Testis (tissue), 3 donors: ENCODE results near the gene TPRG1. TPM values are rescaled to one million over a fixed set of nuclear protein-coding genes. Genes with fewer than 3 reads are reported as not detected.

Source experiments
- DNase-seq: peaks from one replicate; pipeline ENCODE4 v3.0.0-alpha.2; 2019
- H3K27ac ChIP-seq, 2 donors: fragments of 200-600 bp; sonication (generic); one replicate each; pipeline ENCODE4 v1.5.1; 2019
- H3K27me3 ChIP-seq: fragments of 200-600 bp; sonication (generic); one replicate; pipeline ENCODE4 v1.5.1; 2019
- H3K36me3 ChIP-seq: fragments of 200-600 bp; sonication (generic); one replicate; pipeline ENCODE4 v1.5.1; 2017; ENCODE audit warnings: low read depth; ENCODE audit errors: missing control alignments
- H3K4me1 ChIP-seq: fragments of 200-600 bp; sonication (generic); one replicate; pipeline ENCODE4 v1.5.1; 2019
- H3K4me3 ChIP-seq, 2 donors: fragments of 200-600 bp; sonication (generic); one replicate each; pipeline ENCODE4 v1.5.1; 2017 to 2019
- H3K9me3 ChIP-seq: fragments of 200-600 bp; sonication (generic); one replicate; pipeline ENCODE4 v1.5.1; 2017
- CTCF ChIP-seq, 3 experiments: fragments of 450-650 bp in 2 of 3; fragments of 200-600 bp in 1 of 3; sonication (generic) in 1 of 3; IDR thresholded peaks; one replicate each; pipeline ENCODE4 v1.5.1; 2016 to 2019; ENCODE audit warnings: antibody characterized with exemption in 3 of 3, mild to moderate bottlenecking in 2 of 3, moderate library complexity in 1 of 3
- POLR2A ChIP-seq: fragments of 450-650 bp; IDR thresholded peaks from one replicate; pipeline ENCODE4 v1.6.1; 2017; ENCODE audit warnings: antibody characterized with exemption, mild to moderate bottlenecking, moderate library complexity
- WGBS, 2 donors: methylation state at CpG; one replicate each; pipeline ENCODE4 v1.1.5; 2018; 5-methylcytosine and 5-hydroxymethylcytosine counted together
- intact Hi-C: fragments of 100-400 bp; cut with DNase I; formaldehyde crosslinking; loops from one replicate; pipeline ENCODE4 v1.15.1; 2023; ENCODE audit warnings: low total_unique reads
- polyA plus RNA-seq: library from polyadenylated mRNA; stranded (reverse); fragments of 350-450 nt; fragmentation: Illumina TruSeq; extraction: RNeasy Lipid Tissue Mini Kit (QIAGEN cat#74804); gene quantifications from one replicate; pipeline ENCODE4 v1.2.3, GENCODE V29; 2014; ENCODE audit warnings: low read depth, low replicate concordance; ENCODE audit not compliant: insufficient read depth
- total RNA-seq, 2 donors: library from RNA; depleted of rRNA; stranded (reverse); fragments of >200 nt; gene quantifications; one replicate each; pipeline ENCODE4 v1.2.3, GENCODE V29; 2016

The TPRG1 gene
- total and polyA plus RNA-seq, 3 donors from 2014 or later: 15.5 to 25.2 (median 15.9) TPM

GRCh38 chr3:189316296-189317019 lies 144.7 kb downstream of the TPRG1 start:
- Histone ChIP-seq H3K4me3 (no peak overlapping the region), H3K36me3 (no peaks in the 10 kb centered on the region), H3K9me3 (no peaks in the 10 kb centered on the region), H3K27ac (no peak overlapping the region), H3K4me1 (no peaks in the 10 kb centered on the region), H3K27me3 (no peaks in the 10 kb centered on the region)
- 91 to 96% methylated on average over 6 of the region's 6 CpGs for WGBS, 2 donors
- TF ChIP-seq POLR2A (no peak), CTCF (IDR thresholded peaks at IDR 0.05) (no peak)
- DNase-seq: no peak
- intact Hi-C loops: no loop called here

- intact Hi-C loops: no loop called here
- 78 to 82% methylated on average over 3 of the region's 3 CpGs for WGBS, 2 donors
- TF ChIP-seq CTCF (IDR thresholded peaks at IDR 0.05): no peak
- TF ChIP-seq POLR2A: no peak
- Histone ChIP-seq H3K4me3 (no peak overlapping the region), H3K4me1 (no peaks in the 10 kb centered on the region), H3K27me3 (no peaks in the 10 kb centered on the region), H3K27ac (no peak overlapping the region), H3K36me3 (no peaks in the 10 kb centered on the region), H3K9me3 (no peaks in the 10 kb centered on the region)
- DNase-seq: no peak
Measured at GRCh38 chr3:189317911-189318310, 146.1 kb downstream of the TPRG1 start.

- intact Hi-C loops: no loop called here
- no peaks in the 10 kb centered on the region for H3K36me3 ChIP-seq
- TF ChIP-seq CTCF (IDR thresholded peaks at IDR 0.05) (no peak), POLR2A (no peak)
- H3K4me3 ChIP-seq: no peak overlapping the region
- no peaks in the 10 kb centered on the region for H3K4me1 ChIP-seq
- DNase-seq: no peak
- H3K27ac ChIP-seq: no peak overlapping the region
- H3K9me3 ChIP-seq: no peaks in the 10 kb centered on the region
- H3K27me3 ChIP-seq: no peaks in the 10 kb centered on the region
- 92 to 93% methylated on average over 3 of the region's 3 CpGs for WGBS, 2 donors
Measured at GRCh38 chr3:189320511-189320910, 148.7 kb downstream of the TPRG1 start.

GRCh38 chr3:189322339-189322738 lies 150.6 kb downstream of the TPRG1 start:
- 57 to 64% methylated on average over 4 of the region's 4 CpGs for WGBS, 2 donors
- H3K27ac ChIP-seq: no peak overlapping the region
- H3K4me1 ChIP-seq: no peaks in the 10 kb centered on the region
- intact Hi-C loops: no loop called here
- H3K36me3 ChIP-seq: no peaks in the 10 kb centered on the region
- no peak for DNase-seq
- no peaks in the 10 kb centered on the region for H3K9me3 ChIP-seq
- no peak overlapping the region for H3K4me3 ChIP-seq
- no peak for TF ChIP-seq CTCF (IDR thresholded peaks at IDR 0.05)
- no peak for TF ChIP-seq POLR2A
- H3K27me3 ChIP-seq: no peaks in the 10 kb centered on the region
